ENCODE results near the gene PWP2.

- TF ChIP-seq ZSCAN23 (tag by site-specific recombination; IDR thresholded peaks at IDR 0.05) (no peak), ZNF639 (tag by site-specific recombination; IDR thresholded peaks at IDR 0.05) (no peak), ZNF549 (tag by site-specific recombination; IDR thresholded peaks at IDR 0.05) (no peak), REST (tag by site-specific recombination; IDR thresholded peaks at IDR 0.05) (no peak), CTCF (tag by site-specific recombination; IDR thresholded peaks at IDR 0.05) (no peak), MYNN (tag by site-specific recombination; IDR thresholded peaks at IDR 0.05; ENCODE audit: borderline replicate concordance) (no peak), ZNF585B (tag by site-specific recombination; IDR thresholded peaks at IDR 0.05) (no peak), ZNF768 (tag by site-specific recombination; IDR thresholded peaks at IDR 0.05) (no peak), ZNF239 (tag by site-specific recombination; IDR thresholded peaks at IDR 0.05) (no peak), ZNF121 (tag by site-specific recombination; IDR thresholded peaks at IDR 0.05) (no peak), ZNF48 (tag by site-specific recombination; IDR thresholded peaks at IDR 0.05) (no peak), ATF2 (tag by site-specific recombination; IDR thresholded peaks at IDR 0.05; ENCODE audit: low read depth) (no peak), ELK4 (IDR thresholded peaks at IDR 0.05; ENCODE audit: borderline replicate concordance, low read depth, low read length) (no peak), BCL11A (tag by site-specific recombination; IDR thresholded peaks at IDR 0.05; ENCODE audit: low read depth) (no peak)
Observed at GRCh38 chr21:44079846-44080245, 27.4 kb upstream of the PWP2 start.

Measured in HEK293 (cell line).